GM13976 (cell line): ENCODE results near the gene TIMP4.

Experiments
- DNase-seq: peaks from one replicate; pipeline ENCODE4 v3.0.0; 2012; ENCODE audit warnings: low spot score
- in situ Hi-C: fragments of 300-500 bp; cut with MboI; formaldehyde crosslinking; loops from one replicate; pipeline ENCODE4 v1.12.0; 2022; ENCODE audit warnings: low sequenced_read_pairs, mixed read lengths, inconsistent platforms; ENCODE audit not compliant: unreplicated experiment
- TF ChIP-seq, protein P1 (sequence below): IDR thresholded peaks from 2 replicates; pipeline ENCODE4 v1.5.1; 2012; ENCODE audit warnings: borderline replicate concordance, mild to moderate bottlenecking; ENCODE audit not compliant: insufficient read depth; ENCODE audit errors: extremely low read depth, missing control alignments, control extremely low read depth

TIMP4 gene

DNA sequence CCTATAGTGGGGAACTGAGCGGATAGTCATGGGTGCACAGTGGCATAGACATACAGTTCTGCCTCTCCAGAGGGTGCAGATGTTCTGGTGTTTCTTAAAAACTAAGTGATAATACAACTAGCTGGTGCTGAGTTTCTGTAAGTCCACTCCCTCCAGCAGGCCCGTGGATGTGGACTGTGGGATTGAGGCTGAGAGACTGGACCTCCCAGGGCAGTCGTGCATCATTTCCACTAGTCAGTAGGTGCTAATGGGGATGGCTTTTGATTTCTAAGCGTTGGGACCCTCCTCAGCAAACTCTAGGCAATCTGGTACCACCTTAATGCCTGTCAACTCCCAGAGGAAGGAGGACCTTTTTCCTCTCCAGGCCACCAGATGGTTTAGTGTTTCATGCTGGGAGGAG, 27.3 kb upstream of the TIMP4 start:
- no peak for DNase-seq
- TF ChIP-seq, protein P1, sequence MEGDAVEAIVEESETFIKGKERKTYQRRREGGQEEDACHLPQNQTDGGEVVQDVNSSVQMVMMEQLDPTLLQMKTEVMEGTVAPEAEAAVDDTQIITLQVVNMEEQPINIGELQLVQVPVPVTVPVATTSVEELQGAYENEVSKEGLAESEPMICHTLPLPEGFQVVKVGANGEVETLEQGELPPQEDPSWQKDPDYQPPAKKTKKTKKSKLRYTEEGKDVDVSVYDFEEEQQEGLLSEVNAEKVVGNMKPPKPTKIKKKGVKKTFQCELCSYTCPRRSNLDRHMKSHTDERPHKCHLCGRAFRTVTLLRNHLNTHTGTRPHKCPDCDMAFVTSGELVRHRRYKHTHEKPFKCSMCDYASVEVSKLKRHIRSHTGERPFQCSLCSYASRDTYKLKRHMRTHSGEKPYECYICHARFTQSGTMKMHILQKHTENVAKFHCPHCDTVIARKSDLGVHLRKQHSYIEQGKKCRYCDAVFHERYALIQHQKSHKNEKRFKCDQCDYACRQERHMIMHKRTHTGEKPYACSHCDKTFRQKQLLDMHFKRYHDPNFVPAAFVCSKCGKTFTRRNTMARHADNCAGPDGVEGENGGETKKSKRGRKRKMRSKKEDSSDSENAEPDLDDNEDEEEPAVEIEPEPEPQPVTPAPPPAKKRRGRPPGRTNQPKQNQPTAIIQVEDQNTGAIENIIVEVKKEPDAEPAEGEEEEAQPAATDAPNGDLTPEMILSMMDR, result no peak
- in situ Hi-C loops, result no loop called here

GRCh38 chr3:12185172-12185710, 26.5 kb upstream of the TIMP4 start:
- TF ChIP-seq, protein P1, result no peak
- no peak for DNase-seq
- in situ Hi-C loops, result no loop called here

GRCh38 chr3:12184541-12184940, 25.8 kb upstream of the TIMP4 start:
- in situ Hi-C loops, result no loop called here
- DNase-seq, result no peak
- TF ChIP-seq, protein P1, result no peak

- DNase-seq, result no peak
- TF ChIP-seq, protein P1, result no peak
- in situ Hi-C loops, result no loop called here
Observed at GRCh38 chr3:12182687-12183441, 24.2 kb upstream of the TIMP4 start.

GRCh38 chr3:12181806-12182205, 23.1 kb upstream of the TIMP4 start:
- in situ Hi-C loops, result no loop called here
- DNase-seq, result no peak
- TF ChIP-seq, protein P1, result no peak

GRCh38 chr3:12181301-12181700, 22.6 kb upstream of the TIMP4 start:
- TF ChIP-seq, protein P1, result no peak
- in situ Hi-C loops, result no loop called here
- no peak for DNase-seq
